Trophoblast cell (in vitro differentiated cells and primary cell): ENCODE measurements around the gene ME3.

Experiments
- DNase-seq, 2 donors: peaks; one replicate each; pipeline ENCODE4 v3.0.0-alpha.2; 2016
- H2AFZ ChIP-seq: 2 replicates; pipeline ENCODE4 v1.6.1; 2013; ENCODE audit warnings: low read length, moderate library complexity, mild to moderate bottlenecking; ENCODE audit not compliant: insufficient read depth, poor library complexity
- H2AK5ac ChIP-seq: 2 replicates; pipeline ENCODE4 v1.6.1; 2013; ENCODE audit warnings: mild to moderate bottlenecking, low read length
- H2BK120ac ChIP-seq: 2 replicates; pipeline ENCODE4 v1.6.1; 2013; ENCODE audit warnings: low read length, mild to moderate bottlenecking, moderate library complexity; ENCODE audit not compliant: insufficient read depth, poor library complexity
- H2BK12ac ChIP-seq: 2 replicates; pipeline ENCODE4 v1.6.1; 2013; ENCODE audit warnings: mild to moderate bottlenecking, low read length, moderate library complexity
- H2BK5ac ChIP-seq: 2 replicates; pipeline ENCODE4 v1.6.1; 2013; ENCODE audit warnings: low read length, low read depth, moderate library complexity, mild to moderate bottlenecking; ENCODE audit not compliant: poor library complexity
- H3K14ac ChIP-seq: 2 replicates; pipeline ENCODE4 v1.6.1; 2013; ENCODE audit warnings: mild to moderate bottlenecking, low read length
- H3K18ac ChIP-seq: 2 replicates; pipeline ENCODE4 v1.6.1; 2013; ENCODE audit warnings: mild to moderate bottlenecking, low read length
- H3K23ac ChIP-seq: 2 replicates; pipeline ENCODE4 v1.6.1; 2013; ENCODE audit warnings: low read length
- H3K27ac ChIP-seq: 2 replicates; pipeline ENCODE4 v1.5.1; 2013; ENCODE audit warnings: low read depth, mild to moderate bottlenecking, inconsistent platforms, low read length, moderate library complexity
- H3K27me3 ChIP-seq: 2 replicates; pipeline ENCODE4 v1.6.1; 2013; ENCODE audit warnings: inconsistent platforms, mild to moderate bottlenecking, low read length, moderate library complexity; ENCODE audit not compliant: insufficient read depth
- H3K36me3 ChIP-seq, 2 experiments: 1 replicate in 1 of 2; 2 replicates in 1 of 2; pipeline ENCODE4 v1.6.1; 2013; ENCODE audit warnings: low read length in 2 of 2, mild to moderate bottlenecking in 2 of 2, moderate library complexity in 1 of 2; ENCODE audit not compliant: insufficient read depth in 2 of 2, control insufficient read depth in 1 of 2
- H3K4ac ChIP-seq: 2 replicates; pipeline ENCODE4 v1.6.1; 2013; ENCODE audit warnings: low read depth, mild to moderate bottlenecking, low read length, moderate library complexity
- H3K4me1 ChIP-seq, 2 experiments: 1 replicate in 1 of 2; 2 replicates in 1 of 2; pipeline ENCODE4 v1.6.1; 2013; ENCODE audit warnings: low read length in 2 of 2, mild to moderate bottlenecking in 2 of 2, moderate library complexity in 1 of 2; ENCODE audit not compliant: insufficient read depth in 2 of 2, control insufficient read depth in 1 of 2
- H3K4me2 ChIP-seq: 2 replicates; pipeline ENCODE4 v1.6.1; 2013; ENCODE audit warnings: inconsistent platforms, mild to moderate bottlenecking, low read length, moderate library complexity
- H3K4me3 ChIP-seq: 2 replicates; pipeline ENCODE4 v1.5.1; 2013; ENCODE audit warnings: mild to moderate bottlenecking, low read depth, low read length, inconsistent platforms
- H3K79me1 ChIP-seq: one replicate; pipeline ENCODE4 v1.6.1; 2013; ENCODE audit warnings: low read length
- H3K79me2 ChIP-seq: 2 replicates; pipeline ENCODE4 v1.6.1; 2013; ENCODE audit warnings: low read length, mild to moderate bottlenecking; ENCODE audit not compliant: control insufficient read depth, insufficient read depth, poor library complexity
- H3K9ac ChIP-seq: 2 replicates; pipeline ENCODE4 v1.6.1; 2013; ENCODE audit warnings: mild to moderate bottlenecking, low read length
- H3K9me3 ChIP-seq: 2 replicates; pipeline ENCODE4 v1.6.1; 2013; ENCODE audit warnings: low read depth, mild to moderate bottlenecking, control low read depth, inconsistent platforms, low read length; ENCODE audit not compliant: insufficient read depth
- H4K12ac ChIP-seq: 2 replicates; pipeline ENCODE4 v1.6.1; 2013; ENCODE audit warnings: low read depth, mild to moderate bottlenecking, low read length, moderate library complexity
- H4K8ac ChIP-seq: 2 replicates; pipeline ENCODE4 v1.6.1; 2013; ENCODE audit warnings: low read depth, mild to moderate bottlenecking, low read length, moderate library complexity
- H4K91ac ChIP-seq: one replicate; pipeline ENCODE4 v1.6.1; 2013; ENCODE audit warnings: low read depth, mild to moderate bottlenecking, low read length, moderate library complexity
- WGBS: extraction: QIAGEN DNeasy Blood & Tissue Kit; methylation state at CpG from one replicate; pipeline ENCODE4 v1.1.7; 2013; ENCODE audit warnings: missing lambda C conversion rate; ENCODE audit not compliant: insufficient read length, insufficient coverage; ENCODE audit errors: extremely low coverage; 5-methylcytosine and 5-hydroxymethylcytosine counted together

The ME3 gene

DNA sequence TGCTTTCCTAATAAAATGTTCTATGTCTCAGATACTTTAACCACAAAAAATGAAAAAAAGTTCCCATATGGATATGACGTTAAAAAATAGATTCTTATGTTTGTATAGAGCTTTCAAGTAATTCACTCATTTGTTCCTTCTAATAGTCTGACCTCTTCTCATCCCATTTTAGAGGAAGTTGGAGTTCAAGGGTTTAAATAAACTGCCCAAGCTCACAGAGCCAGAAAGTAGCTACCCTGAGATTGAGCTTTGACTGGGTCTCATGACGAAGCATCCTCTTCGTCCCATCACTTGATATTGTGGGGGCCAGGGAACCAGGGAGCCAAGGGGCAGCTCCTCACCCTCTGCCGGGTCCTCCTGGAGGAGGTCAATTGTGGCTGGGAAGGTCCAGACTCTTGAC is 181.4 kb downstream of the ME3 start:
- Histone ChIP-seq H2AFZ (no peak overlapping the region), H3K18ac (no peak overlapping the region), H3K36me3 (no peaks in the 10 kb centered on the region), H2BK12ac (no peak overlapping the region), H2BK5ac (no peak overlapping the region), H3K4me3 (no peak overlapping the region), H3K4ac (no peak overlapping the region), H3K4me2 (no peak overlapping the region), H3K27me3 (no peaks in the 10 kb centered on the region), H2AK5ac (no peak overlapping the region), H2BK120ac (no peak overlapping the region), H3K9ac (no peak overlapping the region), H3K9me3 (no peaks in the 10 kb centered on the region), H3K23ac (no peak overlapping the region), H3K27ac (no peak overlapping the region), H3K79me2 (no peaks in the 10 kb centered on the region), H3K79me1 (peaks cover 7% of the 10 kb centered on the region), H3K14ac (no peak overlapping the region), H3K4me1 (peaks cover 0 to 3% of the 10 kb centered on the region in 2 experiments), H4K8ac (no peak overlapping the region), H4K91ac (peak overlapping the region; percentile 60), H4K12ac (no peak overlapping the region)
- no CpG with 5 or more reads among the region's 4 CpGs for WGBS
- DNase-seq: no peak

DNA sequence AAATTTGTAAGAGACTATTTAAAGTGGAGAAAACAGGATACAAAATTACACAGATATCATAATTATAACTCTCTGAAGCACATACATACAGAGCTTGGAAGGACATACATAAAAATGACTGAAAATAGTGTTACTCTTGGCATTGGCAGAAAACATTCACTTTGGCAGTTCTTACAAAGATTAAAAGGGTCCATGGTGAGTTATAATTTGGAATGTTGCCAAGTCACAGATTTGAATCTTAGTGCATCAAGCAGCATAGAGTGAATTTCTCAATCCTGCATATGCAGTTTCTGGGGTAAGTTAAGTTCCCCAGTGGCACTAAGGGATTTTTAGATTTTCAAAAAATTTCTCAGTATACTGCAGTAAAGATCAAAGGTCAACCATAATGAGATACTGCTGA is 181.8 kb downstream of the ME3 start:
- Histone ChIP-seq H3K27ac (no peak overlapping the region), H3K23ac (no peak overlapping the region), H3K79me2 (no peaks in the 10 kb centered on the region), H3K4ac (no peak overlapping the region), H3K36me3 (no peaks in the 10 kb centered on the region), H3K4me1 (peaks cover 0 to 3% of the 10 kb centered on the region in 2 experiments), H3K18ac (no peak overlapping the region), H3K27me3 (no peaks in the 10 kb centered on the region), H4K12ac (no peak overlapping the region), H2BK5ac (no peak overlapping the region), H2BK12ac (no peak overlapping the region), H3K4me2 (no peak overlapping the region), H2BK120ac (no peak overlapping the region), H4K8ac (no peak overlapping the region), H4K91ac (no peak overlapping the region), H2AFZ (no peak overlapping the region), H3K9me3 (no peaks in the 10 kb centered on the region), H3K9ac (no peak overlapping the region), H2AK5ac (no peak overlapping the region), H3K79me1 (peaks cover 12% of the 10 kb centered on the region), H3K4me3 (no peak overlapping the region), H3K14ac (no peak overlapping the region)
- DNase-seq: no peak

DNA sequence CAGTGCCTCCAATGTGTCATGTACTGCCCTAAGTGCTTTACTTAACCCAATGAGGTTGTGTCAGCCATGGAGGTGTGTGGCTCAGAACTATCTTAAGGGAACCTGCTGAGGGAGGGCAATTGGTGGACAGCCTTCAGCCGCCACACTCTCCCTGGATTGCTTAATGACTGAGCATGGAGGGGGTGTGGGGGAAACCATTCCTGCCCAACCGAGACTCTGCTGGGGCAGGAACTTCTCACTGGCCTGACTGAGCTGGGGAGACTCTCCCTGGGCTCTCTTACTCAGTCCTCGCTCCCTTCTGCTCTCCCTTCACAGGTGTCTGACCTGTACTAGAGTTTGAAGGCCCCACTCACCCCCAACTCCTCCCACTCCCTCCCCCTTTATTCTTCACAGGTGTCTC is 183.0 kb downstream of the ME3 start:
- H2AK5ac ChIP-seq: peak overlapping the region; percentile 34
- no peaks in the 10 kb centered on the region for H3K79me2 ChIP-seq
- no peak overlapping the region for H2BK5ac ChIP-seq
- peaks cover 12% of the 10 kb centered on the region for H3K79me1 ChIP-seq
- H2BK12ac ChIP-seq: peak overlapping the region; percentile 85
- H3K9ac ChIP-seq: no peak overlapping the region
- no peak overlapping the region for H2BK120ac ChIP-seq
- H3K36me3 ChIP-seq: no peaks in the 10 kb centered on the region
- peak overlapping the region; percentile 18 for H3K14ac ChIP-seq
- no CpG with 5 or more reads among the region's 3 CpGs for WGBS
- no peak overlapping the region for H2AFZ ChIP-seq
- no peaks in the 10 kb centered on the region for H3K9me3 ChIP-seq
- no peak overlapping the region for H4K12ac ChIP-seq
- H3K4me2 ChIP-seq: no peak overlapping the region
- no peak overlapping the region for H3K18ac ChIP-seq
- no peak overlapping the region for H3K4me3 ChIP-seq
- peak overlapping the region; percentile 20 for H4K91ac ChIP-seq
- H3K23ac ChIP-seq: no peak overlapping the region
- no peak for DNase-seq
- no peak overlapping the region for H4K8ac ChIP-seq
- H3K27me3 ChIP-seq: no peaks in the 10 kb centered on the region
- H3K4ac ChIP-seq: no peak overlapping the region
- peaks cover 0 to 4% of the 10 kb centered on the region in 2 experiments for H3K4me1 ChIP-seq
- H3K27ac ChIP-seq: no peak overlapping the region

DNA sequence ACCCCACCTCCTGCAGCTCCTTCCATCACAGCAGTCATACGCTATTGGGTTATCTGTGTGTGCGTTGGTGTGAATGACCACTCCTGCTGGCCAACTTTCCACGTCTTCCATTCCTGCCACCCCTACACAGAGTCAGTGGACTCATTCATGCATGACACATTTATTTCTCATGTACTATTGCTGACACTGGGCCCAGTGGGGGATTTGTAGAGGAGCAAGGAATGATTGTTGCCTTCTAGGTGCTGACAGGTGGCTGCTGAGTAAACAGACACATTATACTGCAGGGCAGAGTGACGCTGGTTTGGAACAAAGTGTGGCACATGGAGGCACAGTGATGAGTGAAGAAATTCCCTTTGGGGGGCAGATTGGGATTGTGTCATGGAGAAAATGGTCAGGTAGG is 183.9 kb downstream of the ME3 start:
- H4K91ac ChIP-seq: no peak overlapping the region
- no peak overlapping the region for H2BK12ac ChIP-seq
- no peaks in the 10 kb centered on the region for H3K27me3 ChIP-seq
- H3K4me2 ChIP-seq: no peak overlapping the region
- H3K36me3 ChIP-seq: no peaks in the 10 kb centered on the region
- H3K9me3 ChIP-seq: no peaks in the 10 kb centered on the region
- H2AFZ ChIP-seq: no peak overlapping the region
- no peak overlapping the region for H3K23ac ChIP-seq
- H3K4me1 ChIP-seq: peaks cover 0 to 9% of the 10 kb centered on the region in 2 experiments
- no peak overlapping the region for H2AK5ac ChIP-seq
- no peak overlapping the region for H2BK120ac ChIP-seq
- no peak overlapping the region for H4K12ac ChIP-seq
- no peak overlapping the region for H3K14ac ChIP-seq
- DNase-seq: no peak
- H3K27ac ChIP-seq: no peak overlapping the region
- H4K8ac ChIP-seq: no peak overlapping the region
- H3K79me1 ChIP-seq: peaks cover 9% of the 10 kb centered on the region
- H2BK5ac ChIP-seq: no peak overlapping the region
- no peaks in the 10 kb centered on the region for H3K79me2 ChIP-seq
- H3K18ac ChIP-seq: no peak overlapping the region
- WGBS: no CpG with 5 or more reads among the region's 4 CpGs
- no peak overlapping the region for H3K4me3 ChIP-seq
- H3K9ac ChIP-seq: no peak overlapping the region
- H3K4ac ChIP-seq: no peak overlapping the region
